SK-N-SH (cell line): Measurements from ENCODE around the gene ASXL2. TPM values are rescaled to one million over a fixed set of nuclear protein-coding genes. Genes with fewer than 3 reads are reported as not detected.

Source experiments
- CTCF ChIA-PET: fragments of 300-600, 350-600 bp; formaldehyde crosslinking; extraction: SDS; loops from one replicate; lab custom pipeline; 2021; lab: Yijun Ruan, JAX
- POLR2A ChIA-PET: fragments of 350-600 bp; sonication (Branson Sonifier 250); formaldehyde crosslinking; extraction: SDS; loops from one replicate; lab custom pipeline; 2020; ENCODE audit warnings: antibody characterized with exemption, inconsistent platforms; lab: Yijun Ruan, JAX
- DNase-seq: peaks from one replicate; pipeline ENCODE4 v3.0.0; 2012
- H2AFZ ChIP-seq: fragments of 200-600 bp; sonication (generic); 2 replicates; pipeline ENCODE4 v1.8.1; 2016; ENCODE audit warnings: antibody characterized with exemption, mild to moderate bottlenecking, low read depth
- H3F3A ChIP-seq: fragments of 200-600 bp; sonication (generic); replicated peaks from 2 replicates; pipeline ENCODE3; 2016; ENCODE audit warnings: antibody characterized with exemption, mild to moderate bottlenecking; ENCODE audit not compliant: insufficient read depth
- H3K27ac ChIP-seq, 2 experiments: fragments of 200-500 bp in 1 of 2; fragments of 200-600 bp in 1 of 2; sonication (Bioruptor generic) in 1 of 2; sonication (generic), shearing (Covaris generic) in 1 of 2; 2 replicates each; pipeline versions ENCODE4 v1.5.1 to v1.6.1; 2014 to 2016; ENCODE audit warnings: low read depth in 2 of 2, inconsistent platforms in 1 of 2, low read length in 1 of 2, mild to moderate bottlenecking in 1 of 2, mixed read lengths in 1 of 2
- H3K27me3 ChIP-seq: fragments of 200-600 bp; sonication (generic), shearing (Covaris generic); 2 replicates; pipeline ENCODE4 v1.6.1; 2016; ENCODE audit warnings: mixed run types; ENCODE audit not compliant: insufficient read depth
- H3K36me3 ChIP-seq, 2 experiments: fragments of 200-500 bp in 1 of 2; fragments of 200-600 bp in 1 of 2; sonication (Bioruptor generic) in 1 of 2; sonication (generic) in 1 of 2; replicated peaks in 1 of 2; 2 replicates each; pipeline versions ENCODE3 to v1.5.1; 2014 to 2016; ENCODE audit warnings: low read length in 1 of 2, mild to moderate bottlenecking in 1 of 2; ENCODE audit not compliant: insufficient read depth in 2 of 2, control insufficient read depth in 1 of 2
- H3K4me1 ChIP-seq, 2 experiments: fragments of 200-500 bp in 1 of 2; fragments of 200-600 bp in 1 of 2; sonication (Bioruptor generic) in 1 of 2; sonication (generic), shearing (Covaris generic) in 1 of 2; 2 replicates each; pipeline versions ENCODE4 v1.5.1 to v1.6.1; 2014 to 2016; ENCODE audit warnings: low read depth in 1 of 2, low read length in 1 of 2, mixed run types in 1 of 2; ENCODE audit not compliant: insufficient read depth in 2 of 2, control insufficient read depth in 1 of 2
- H3K4me2 ChIP-seq: fragments of 200-600 bp; sonication (generic), shearing (Covaris generic); 2 replicates; pipeline ENCODE4 v1.6.1; 2017; ENCODE audit warnings: mixed run types
- H3K4me3 ChIP-seq, 2 experiments: fragments of 200-500 bp in 1 of 2; fragments of 200-600 bp in 1 of 2; sonication (Bioruptor generic) in 1 of 2; sonication (generic), shearing (Covaris generic) in 1 of 2; 2 replicates each; pipeline versions ENCODE4 v1.5.1 to v1.8.1; 2014 to 2016; ENCODE audit warnings: low read depth in 2 of 2, inconsistent platforms in 1 of 2, low read length in 1 of 2, mild to moderate bottlenecking in 1 of 2, mixed read lengths in 1 of 2, moderate library complexity in 1 of 2
- H3K79me2 ChIP-seq: fragments of 200-600 bp; sonication (generic); 2 replicates; pipeline ENCODE4 v1.8.1; 2017; ENCODE audit warnings: mild to moderate bottlenecking; ENCODE audit not compliant: insufficient read depth
- H3K9ac ChIP-seq: fragments of 200-600 bp; sonication (generic); 2 replicates; pipeline ENCODE4 v1.6.1; 2017; ENCODE audit warnings: mixed run types
- H3K9me2 ChIP-seq: fragments of 200-600 bp; sonication (generic); 2 replicates; pipeline ENCODE4 v1.6.1; 2017; ENCODE audit warnings: mixed run types
- H3K9me3 ChIP-seq: fragments of 200-600 bp; sonication (generic); 2 replicates; pipeline ENCODE4 v1.6.1; 2017; ENCODE audit warnings: mixed run types, mild to moderate bottlenecking, moderate library complexity
- H4K20me1 ChIP-seq: fragments of 200-600 bp; sonication (generic); 2 replicates; pipeline ENCODE4 v1.6.1; 2017; ENCODE audit warnings: mild to moderate bottlenecking, mixed run types; ENCODE audit not compliant: insufficient read depth
- CHD2 ChIP-seq: fragments of 150-350 bp; IDR thresholded peaks from 2 replicates; pipeline ENCODE4 v1.6.1; 2018; ENCODE audit warnings: low read length; ENCODE audit not compliant: partially characterized antibody
- ELF1 ChIP-seq: IDR thresholded peaks from 2 replicates; pipeline ENCODE4 v1.4.0; 2012
- EZH2phosphoT487 ChIP-seq: fragments of 200-600 bp; sonication (generic); IDR thresholded peaks from 2 replicates; pipeline ENCODE4 v1.6.1; 2017; ENCODE audit warnings: low read depth, mixed run types, mild to moderate bottlenecking, antibody characterized with exemption, moderate library complexity, borderline replicate concordance
- FOXJ3 ChIP-seq: sonication (generic); formaldehyde crosslinking; IDR thresholded peaks from 2 replicates; pipeline ENCODE4 v1.5.1; 2020; ENCODE audit warnings: mild to moderate bottlenecking, missing genetic modification reagents
- MEF2A ChIP-seq: IDR thresholded peaks from 2 replicates; pipeline ENCODE4 v1.4.0; 2012; ENCODE audit warnings: low read depth, borderline replicate concordance
- REST ChIP-seq: IDR thresholded peaks from 2 replicates; pipeline ENCODE4 v1.6.1; 2012; ENCODE audit warnings: mild to moderate bottlenecking, low read depth, low read length, moderate library complexity
- TEAD4 ChIP-seq: IDR thresholded peaks from 2 replicates; pipeline ENCODE4 v1.4.0; 2012; ENCODE audit warnings: mild to moderate bottlenecking, borderline replicate concordance; ENCODE audit not compliant: insufficient read depth
- YY1 ChIP-seq: IDR thresholded peaks from 2 replicates; pipeline ENCODE4 v1.4.0; 2012; ENCODE audit warnings: low read depth, mild to moderate bottlenecking
- WGBS: methylation state at CpG from one replicate; pipeline ENCODE4 v1.1.6; 2017; ENCODE audit warnings: low lambda C conversion rate; 5-methylcytosine and 5-hydroxymethylcytosine counted together
- polyA plus RNA-seq, 3 experiments: library from polyadenylated mRNA; depleted of rRNA; stranded (reverse); fragments of >200 nt; gene quantifications; 2 replicates each; pipeline ENCODE4 v1.2.3, GENCODE V29; 2012
- TF ChIP-seq, protein P1 (sequence below): fragments of 150-350 bp; IDR thresholded peaks from 2 replicates; pipeline ENCODE4 v1.6.1; 2017; ENCODE audit warnings: antibody characterized with exemption, low read length, low read depth, borderline replicate concordance
- TF ChIP-seq, protein P2 (sequence below): fragments of 150-350 bp; IDR thresholded peaks from 2 replicates; pipeline ENCODE4 v1.6.1; 2016; ENCODE audit warnings: mild to moderate bottlenecking, low read depth, low read length

ASXL2 gene
- polyA plus RNA-seq, 1 of the 3 experiments (the other 2 are of a cell fraction): 4.8 TPM

GRCh38 chr2:25832897-25833296, 45.4 kb downstream of the ASXL2 start:
- ChIA-PET CTCF (interaction anchor here (1.4 kb wide), 1 partner anchor 19 kb away, joined by 6 read pairs; no protein-coding TSS in a partner anchor), POLR2A (no interaction called here)
- Histone ChIP-seq H3K4me3 (no peak overlapping the region), H3K9me2 (no peaks in the 10 kb centered on the region), H3K4me2 (no peak overlapping the region), H3K27me3 (no peaks in the 10 kb centered on the region), H3K9me3 (peaks cover 7% of the 10 kb centered on the region; the same call in 1 of the 2 replicates), H3F3A (peaks cover 4% of the 10 kb centered on the region), H3K36me3 (peaks cover 5 to 14% of the 10 kb centered on the region in 2 experiments), H3K27ac (no peak overlapping the region), H3K4me1 (peaks cover 0 to 4% of the 10 kb centered on the region in 2 experiments; a peak in 1 of 4 replicates), H4K20me1 (no peaks in the 10 kb centered on the region), H2AFZ (no peak overlapping the region), H3K9ac (no peak overlapping the region), H3K79me2 (peaks cover 49% of the 10 kb centered on the region)
- 90% methylated on average over 5 of the region's 5 CpGs for WGBS
- no peak for DNase-seq
- TF ChIP-seq CHD2 (no peak), MEF2A (no peak), ELF1 (no peak)

DNA sequence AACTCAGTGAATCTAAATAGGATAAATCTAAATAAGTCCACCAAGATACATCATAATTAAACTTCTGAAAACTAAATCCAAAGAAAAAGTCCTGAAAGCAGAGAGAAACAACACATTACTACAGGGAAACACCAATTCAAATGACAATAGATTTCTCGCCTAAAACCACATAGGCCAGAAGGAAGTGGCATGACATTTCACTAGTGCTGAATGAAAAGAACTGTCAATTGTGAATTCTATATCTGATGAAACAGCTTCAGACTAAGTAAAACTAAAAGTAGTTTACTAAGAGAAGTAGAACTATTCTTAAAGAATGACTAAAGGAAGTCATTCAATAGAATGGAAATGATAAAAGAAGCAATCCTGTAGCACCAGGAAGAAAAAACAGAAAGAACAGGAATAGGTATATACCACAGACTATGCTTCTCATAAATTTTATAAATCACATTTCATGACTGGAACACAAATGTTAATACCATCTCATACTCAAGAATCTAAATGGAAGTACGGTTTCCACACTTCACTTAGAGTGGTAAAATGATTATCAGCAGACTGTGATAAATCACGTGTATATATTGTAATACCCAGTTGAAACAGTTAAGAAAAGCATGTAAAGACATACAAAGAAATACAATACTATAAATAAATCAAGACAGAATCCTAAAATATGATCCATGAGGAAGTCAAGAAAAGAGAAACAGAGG, 46.4 kb downstream of the ASXL2 start:
- TF ChIP-seq TEAD4 (no peak), EZH2phosphoT487 (no peak), REST (no peak), YY1 (no peak), FOXJ3 (CRISPR knock-in tag) (no peak)
- TF ChIP-seq, protein P1, sequence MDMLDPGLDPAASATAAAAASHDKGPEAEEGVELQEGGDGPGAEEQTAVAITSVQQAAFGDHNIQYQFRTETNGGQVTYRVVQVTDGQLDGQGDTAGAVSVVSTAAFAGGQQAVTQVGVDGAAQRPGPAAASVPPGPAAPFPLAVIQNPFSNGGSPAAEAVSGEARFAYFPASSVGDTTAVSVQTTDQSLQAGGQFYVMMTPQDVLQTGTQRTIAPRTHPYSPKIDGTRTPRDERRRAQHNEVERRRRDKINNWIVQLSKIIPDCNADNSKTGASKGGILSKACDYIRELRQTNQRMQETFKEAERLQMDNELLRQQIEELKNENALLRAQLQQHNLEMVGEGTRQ: no peak
- TF ChIP-seq, protein P2, sequence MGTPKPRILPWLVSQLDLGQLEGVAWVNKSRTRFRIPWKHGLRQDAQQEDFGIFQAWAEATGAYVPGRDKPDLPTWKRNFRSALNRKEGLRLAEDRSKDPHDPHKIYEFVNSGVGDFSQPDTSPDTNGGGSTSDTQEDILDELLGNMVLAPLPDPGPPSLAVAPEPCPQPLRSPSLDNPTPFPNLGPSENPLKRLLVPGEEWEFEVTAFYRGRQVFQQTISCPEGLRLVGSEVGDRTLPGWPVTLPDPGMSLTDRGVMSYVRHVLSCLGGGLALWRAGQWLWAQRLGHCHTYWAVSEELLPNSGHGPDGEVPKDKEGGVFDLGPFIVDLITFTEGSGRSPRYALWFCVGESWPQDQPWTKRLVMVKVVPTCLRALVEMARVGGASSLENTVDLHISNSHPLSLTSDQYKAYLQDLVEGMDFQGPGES: no peak
- TF ChIP-seq, all 33 proteins: peak for 0
- DNase-seq: no peak
- H3K4me1 ChIP-seq: peaks cover 0 to 4% of the 10 kb centered on the region in 2 experiments; a peak in 1 of 4 replicates
- no peak overlapping the region for H2AFZ ChIP-seq
- peaks cover 5 to 17% of the 10 kb centered on the region in 2 experiments for H3K36me3 ChIP-seq
- no peaks in the 10 kb centered on the region for H4K20me1 ChIP-seq
- H3K9me2 ChIP-seq: no peaks in the 10 kb centered on the region
- 97% methylated on average over 3 of the region's 3 CpGs for WGBS
- peaks cover 4% of the 10 kb centered on the region for H3F3A ChIP-seq
- ChIA-PET POLR2A (no interaction called here), CTCF (interaction anchor here (1.0 kb wide), 1 partner anchor 26 kb away, joined by 3 read pairs; no protein-coding TSS in a partner anchor)
- H3K4me2 ChIP-seq: no peak overlapping the region
- no peak overlapping the region for H3K27ac ChIP-seq
- peaks cover 7% of the 10 kb centered on the region; the same call in 1 of the 2 replicates for H3K9me3 ChIP-seq
- no peak overlapping the region for H3K4me3 ChIP-seq
- no peak overlapping the region for H3K9ac ChIP-seq
- H3K79me2 ChIP-seq: peaks cover 41% of the 10 kb centered on the region
- H3K27me3 ChIP-seq: no peaks in the 10 kb centered on the region
